GM12878 (cell line): ENCODE data around the gene ADNP2. TPM values are rescaled to one million over a fixed set of nuclear protein-coding genes. Genes with fewer than 3 reads are reported as not detected.
"Not testable (repeated sequence)": the region's sequence is repeated elsewhere in the genome, so short reads cannot be mapped to it uniquely, and the experiment has no call there.

ENCODE experiments used
- ATAC-seq: fragments of 200-7000 bp; cut with Tn5 transposase; 3 replicates; pipeline ENCODE4 v1.9.1; 2020; ENCODE audit warnings: mild to moderate bottlenecking, moderate library complexity
- BruUV-seq: library from RNA; stranded (reverse); fragments of 400-500 nt; replicated peaks from 2 replicates; lab custom pipeline; 2021; lab: Mats Ljungman, UMichigan
- CTCF ChIA-PET: fragments of 300-600 bp; sonication (Branson Sonifier 250); formaldehyde crosslinking; extraction: SDS; loops from one replicate; lab custom pipeline; 2021; ENCODE audit warnings: inconsistent platforms; lab: Yijun Ruan, JAX
- POLR2A ChIA-PET: fragments of 350-600 bp; formaldehyde crosslinking; extraction: SDS; loops from one replicate; lab custom pipeline; 2021; ENCODE audit warnings: inconsistent platforms; lab: Charles Lee
- RAD21 ChIA-PET: fragments of 300-600 bp; sonication (Branson Sonifier 250); formaldehyde crosslinking; loops from one replicate; lab custom pipeline; 2023; ENCODE audit warnings: antibody characterized with exemption; ENCODE audit not compliant: unreplicated experiment; lab: Charles Lee
- SMC1A ChIA-PET: fragments of 300-600 bp; sonication (Branson Sonifier 250); formaldehyde crosslinking; loops from one replicate; lab custom pipeline; 2023; ENCODE audit not compliant: unreplicated experiment, uncharacterized antibody; lab: Charles Lee
- DNase-seq: peaks from one replicate; pipeline ENCODE4 v3.0.0-alpha.2; 2011; ENCODE audit warnings: low read depth, low spot score
- FAIRE-seq: peaks from 3 replicates; lab custom pipeline; 2011; peaks lifted over from hg19 to GRCh38; lab: Jason Lieb, UNC
- H2AFZ ChIP-seq: 2 replicates; pipeline ENCODE4 v1.6.0; 2011; ENCODE audit warnings: low read depth, low read length, control low read depth; ENCODE audit not compliant: control insufficient read depth
- H3K27ac ChIP-seq: 2 replicates; pipeline ENCODE4 v1.5.1; 2011; ENCODE audit warnings: control low read depth; ENCODE audit not compliant: control insufficient read depth, insufficient read depth
- H3K27me3 ChIP-seq, 2 experiments: replicated peaks in 1 of 2; 2 replicates each; pipeline versions ENCODE4 v1.6.0 to v1.6.1; 2011; ENCODE audit warnings: low read length in 1 of 2; ENCODE audit not compliant: control insufficient read depth in 2 of 2, insufficient read depth in 2 of 2
- H3K36me3 ChIP-seq, 2 experiments: 2 replicates each; pipeline ENCODE4 v1.5.1; 2011; ENCODE audit warnings: low read length in 1 of 2; ENCODE audit not compliant: control insufficient read depth in 2 of 2, insufficient read depth in 2 of 2
- H3K4me1 ChIP-seq: 2 replicates; pipeline ENCODE4 v1.6.1; 2011; ENCODE audit warnings: mild to moderate bottlenecking, low read length, moderate library complexity, mixed read lengths; ENCODE audit not compliant: control insufficient read depth, insufficient read depth
- H3K4me2 ChIP-seq: 2 replicates; pipeline ENCODE4 v1.6.0; 2011; ENCODE audit warnings: control low read depth; ENCODE audit not compliant: control insufficient read depth, insufficient read depth
- H3K4me3 ChIP-seq: fragments of 200-600 bp; sonication (generic); 2 replicates; pipeline ENCODE4 v1.5.1; 2016
- H3K79me2 ChIP-seq: 2 replicates; pipeline ENCODE4 v1.6.0; 2011; ENCODE audit warnings: low read length; ENCODE audit not compliant: control insufficient read depth, insufficient read depth
- H3K9ac ChIP-seq: 2 replicates; pipeline ENCODE4 v1.8.0; 2011; ENCODE audit warnings: low read length, control low read depth, mixed read lengths; ENCODE audit not compliant: control insufficient read depth, insufficient read depth
- H3K9me3 ChIP-seq: replicated peaks from 3 replicates; pipeline ENCODE4 v1.5.1; 2011; ENCODE audit warnings: mild to moderate bottlenecking, low read length; ENCODE audit not compliant: control insufficient read depth, insufficient read depth
- H4K20me1 ChIP-seq: 2 replicates; pipeline ENCODE4 v1.6.0; 2011; ENCODE audit not compliant: control insufficient read depth, insufficient read depth
- ATF7 ChIP-seq: fragments of 450-650 bp; IDR thresholded peaks from 2 replicates; pipeline ENCODE4 v1.6.1; 2016; ENCODE audit warnings: low read depth, mild to moderate bottlenecking
- BCL11A ChIP-seq: IDR thresholded peaks from 2 replicates; pipeline ENCODE4 v1.6.1; 2011; ENCODE audit warnings: low read depth, low read length
- EED ChIP-seq: sonication (generic); IDR thresholded peaks from 2 replicates; pipeline ENCODE4 v1.6.1; 2016; ENCODE audit warnings: antibody characterized with exemption, low read depth
- HDAC2 ChIP-seq: fragments of 200-600 bp; sonication (generic); IDR thresholded peaks from 2 replicates; pipeline ENCODE4 v1.6.1; 2017
- KLF5 ChIP-seq: fragments of 450-650 bp; IDR thresholded peaks from 2 replicates; pipeline ENCODE4 v1.6.1; 2014; ENCODE audit warnings: mild to moderate bottlenecking; ENCODE audit not compliant: partially characterized antibody
- NFIC ChIP-seq: IDR thresholded peaks from 2 replicates; pipeline ENCODE4 v1.6.1; 2012; ENCODE audit warnings: low read depth, mild to moderate bottlenecking, inconsistent platforms, low read length, moderate library complexity
- PKNOX1 ChIP-seq: fragments of 450-650 bp; IDR thresholded peaks from 2 replicates; pipeline ENCODE4 v1.6.1; 2016; ENCODE audit warnings: mild to moderate bottlenecking
- PML ChIP-seq: IDR thresholded peaks from 2 replicates; pipeline ENCODE4 v1.6.1; 2012; ENCODE audit warnings: low read length, inconsistent platforms
- RBBP5 ChIP-seq: fragments of 200-600 bp; sonication (generic); conservative IDR thresholded peaks from 2 replicates; pipeline ENCODE4 v1.6.1; 2016
- SIX5 ChIP-seq: IDR thresholded peaks from 2 replicates; pipeline ENCODE4 v1.6.1; 2011; ENCODE audit warnings: mild to moderate bottlenecking, low read depth, low read length, moderate library complexity; ENCODE audit not compliant: severe bottlenecking
- SMAD1 ChIP-seq: fragments of 450-650 bp; IDR thresholded peaks from 2 replicates; pipeline ENCODE4 v1.6.1; 2018; ENCODE audit warnings: mild to moderate bottlenecking, low read depth; ENCODE audit not compliant: partially characterized antibody
- SPI1 ChIP-seq: IDR thresholded peaks from 2 replicates; pipeline ENCODE4 v1.6.1; 2011; ENCODE audit warnings: low read depth, mild to moderate bottlenecking, low read length, moderate library complexity, borderline replicate concordance; ENCODE audit not compliant: insufficient read depth
- STAT1 ChIP-seq: fragments of 450-650 bp; conservative IDR thresholded peaks from 2 replicates; pipeline ENCODE4 v1.6.1; 2014; ENCODE audit warnings: antibody characterized with exemption, mild to moderate bottlenecking
- SUZ12 ChIP-seq: fragments of 200-600 bp; sonication (generic); IDR thresholded peaks from one replicate; pipeline ENCODE4 v1.6.1; 2018; ENCODE audit warnings: antibody characterized with exemption, mild to moderate bottlenecking; ENCODE audit not compliant: unreplicated experiment
- YBX1 ChIP-seq: fragments of 450-650 bp; IDR thresholded peaks from 2 replicates; pipeline ENCODE4 v1.6.1; 2016; ENCODE audit warnings: antibody characterized with exemption
- YY1 ChIP-seq: IDR thresholded peaks from 2 replicates; pipeline ENCODE4 v1.6.1; 2011; ENCODE audit warnings: low read depth, mild to moderate bottlenecking, low read length
- WGBS: methylation state at CpG from one replicate; pipeline ENCODE4 v1.1.6; 2016; ENCODE audit warnings: low lambda C conversion rate; ENCODE audit not compliant: insufficient replicate concordance, insufficient coverage; ENCODE audit errors: missing lambda C conversion rate; 5-methylcytosine and 5-hydroxymethylcytosine counted together
- in situ Hi-C: fragments of 300-500 bp; cut with MboI; formaldehyde crosslinking; loops from 9 replicates; pipeline ENCODE4 v1.14.3; 2018; ENCODE audit warnings: mixed read lengths
- intact Hi-C: fragments of 100-400 bp; cut with micrococcal nuclease; formaldehyde crosslinking; loops from one replicate; pipeline ENCODE4 v1.14.2; 2022; ENCODE audit not compliant: unreplicated experiment
- polyA plus RNA-seq, 11 experiments: library from polyadenylated mRNA; depleted of rRNA in 4 of 11; unstranded in 6 of 11; stranded (reverse) in 5 of 11; fragments of >200 nt; fragmentation: Nextera tagmentation in 4 of 11; fragmentation: Illumina TruSeq in 1 of 11; extraction: Ambion mirVana in 4 of 11; extraction: Trizol in 1 of 11; gene quantifications; 1 replicate in 1 of 11; 2 replicates in 10 of 11; pipeline versions ENCODE4 v1.2.1 to v1.2.3, GENCODE V29; 2011 to 2016; ENCODE audit warnings: inconsistent platforms in 2 of 11, missing spikeins in 2 of 11, low read depth in 1 of 11
- total RNA-seq, 4 experiments: library from RNA; depleted of rRNA in 3 of 4; stranded (reverse); fragments of >200 nt in 3 of 4; fragmentation: Illumina TruSeq in 1 of 4; extraction: Trizol in 1 of 4; gene quantifications; 2 replicates each; pipeline versions ENCODE4 v1.2.1 to v1.2.3, GENCODE V29; 2013 to 2021

ADNP2 gene
- total and polyA plus RNA-seq, 10 of the 15 experiments (the other 5 are each of a cell fraction or from before 2014, with no cell fraction given), result 3.7 to 25.1 (median 13.0) TPM

- ChIA-PET CTCF (no interaction called here), SMC1A (no interaction called here), POLR2A (no interaction called here), RAD21 (interaction anchor here (1.2 to 1.3 kb wide), 2 partner anchors 8 to 94 kb away, joined by 3 to 6 read pairs; no protein-coding TSS in a partner anchor)
- H3K9ac ChIP-seq, result no peak overlapping the region
- H3K27me3 ChIP-seq, result no peaks in the 10 kb centered on the region
- intact Hi-C loops, result no loop called here
- peaks cover 3% of the 10 kb centered on the region; the same call in 2 of the 3 replicates for H3K9me3 ChIP-seq
- in situ Hi-C loops, result no loop called here
- H3K4me2 ChIP-seq, result no peak overlapping the region
- H4K20me1 ChIP-seq, result no peaks in the 10 kb centered on the region
- TF ChIP-seq SMAD1, result no peak
- no peak for TF ChIP-seq ATF7
- no peak for TF ChIP-seq SPI1
- no peak for TF ChIP-seq HDAC2
- TF ChIP-seq YY1, result no peak
- TF ChIP-seq SUZ12, result no peak
- no peak for TF ChIP-seq STAT1
- TF ChIP-seq RBBP5, result no peak
- TF ChIP-seq SIX5, result no peak
- no peak for TF ChIP-seq NFIC
- TF ChIP-seq PML, result no peak
- no peak for TF ChIP-seq KLF5
- no peak for TF ChIP-seq PKNOX1
- TF ChIP-seq EED, result no peak
- TF ChIP-seq BCL11A, result no peak
- TF ChIP-seq YBX1, result no peak
- H3K79me2 ChIP-seq, result no peaks in the 10 kb centered on the region
- H3K36me3 ChIP-seq, result no peaks in the 10 kb centered on the region
- no peak for ATAC-seq
- H2AFZ ChIP-seq, result no peak overlapping the region
- no peak for DNase-seq
- no peak for FAIRE-seq
- H3K4me3 ChIP-seq, result no peak overlapping the region
- no peaks in the 10 kb centered on the region for H3K4me1 ChIP-seq
- WGBS, result 80% methylated on average over 7 of the region's 7 CpGs
- H3K27ac ChIP-seq, result no peak overlapping the region
- BruUV-seq, result no TSS peak
Measured at GRCh38 chr18:80163183-80163582, 54.1 kb downstream of the ADNP2 start.

GRCh38 chr18:80164727-80165355 is 55.8 kb downstream of the ADNP2 start:
- FAIRE-seq, H4K20me1 ChIP-seq, H3K4me2 ChIP-seq, H2AFZ ChIP-seq, POLR2A ChIA-PET, RAD21 ChIA-PET, H3K4me3 ChIP-seq, H3K9ac ChIP-seq, H3K9me3 ChIP-seq, H3K27ac ChIP-seq, H3K79me2 ChIP-seq, H3K4me1 ChIP-seq, ATAC-seq, SMC1A ChIA-PET, H3K36me3 ChIP-seq, DNase-seq, intact Hi-C loops, in situ Hi-C loops, BruUV-seq, H3K27me3 ChIP-seq: not testable (repeated sequence)
- 47% methylated on average over 9 of the region's 9 CpGs for WGBS
- CTCF ChIA-PET, result interaction anchor here (1.8 kb wide), 1 partner anchor 92 kb away, joined by 9 read pairs; no protein-coding TSS in a partner anchor
